GM12801 (cell line): ENCODE data around the gene SPATA33.

ENCODE experiments used
- TF ChIP-seq, protein P1 (sequence below): IDR thresholded peaks from one replicate; pipeline ENCODE4 v1.5.1; 2011; ENCODE audit warnings: control low read depth; ENCODE audit not compliant: insufficient read length; ENCODE audit errors: extremely low read depth

The SPATA33 gene

DNA sequence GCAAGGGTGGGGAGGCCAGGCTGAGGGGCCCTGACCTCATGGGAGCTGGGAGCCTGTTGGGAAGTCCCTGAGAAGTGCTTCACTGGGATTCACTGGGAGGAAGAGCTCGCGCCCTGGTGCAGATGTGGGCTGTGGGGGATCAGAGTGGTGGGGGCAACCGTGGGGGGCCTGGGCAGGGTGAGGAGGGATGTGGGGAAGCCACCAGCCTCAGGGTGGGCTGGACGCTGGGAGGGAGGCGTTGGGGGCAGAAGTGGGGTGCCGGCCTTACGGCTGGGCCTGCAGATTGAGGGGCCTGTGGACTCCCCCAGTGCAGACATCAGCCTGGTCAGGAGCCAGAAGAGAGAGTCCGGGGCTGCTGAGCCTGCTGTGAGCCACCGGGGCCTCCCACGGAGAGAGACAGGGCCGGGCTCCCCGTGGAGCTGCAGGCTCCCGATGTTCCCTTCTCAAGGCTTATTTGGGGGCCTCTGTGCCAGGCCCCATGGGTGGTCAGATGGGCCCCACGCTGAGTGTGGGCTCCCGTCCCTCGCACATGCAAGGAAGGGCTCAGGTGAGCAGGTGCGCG lies 36.4 kb upstream of the SPATA33 start:
- TF ChIP-seq, protein P1, sequence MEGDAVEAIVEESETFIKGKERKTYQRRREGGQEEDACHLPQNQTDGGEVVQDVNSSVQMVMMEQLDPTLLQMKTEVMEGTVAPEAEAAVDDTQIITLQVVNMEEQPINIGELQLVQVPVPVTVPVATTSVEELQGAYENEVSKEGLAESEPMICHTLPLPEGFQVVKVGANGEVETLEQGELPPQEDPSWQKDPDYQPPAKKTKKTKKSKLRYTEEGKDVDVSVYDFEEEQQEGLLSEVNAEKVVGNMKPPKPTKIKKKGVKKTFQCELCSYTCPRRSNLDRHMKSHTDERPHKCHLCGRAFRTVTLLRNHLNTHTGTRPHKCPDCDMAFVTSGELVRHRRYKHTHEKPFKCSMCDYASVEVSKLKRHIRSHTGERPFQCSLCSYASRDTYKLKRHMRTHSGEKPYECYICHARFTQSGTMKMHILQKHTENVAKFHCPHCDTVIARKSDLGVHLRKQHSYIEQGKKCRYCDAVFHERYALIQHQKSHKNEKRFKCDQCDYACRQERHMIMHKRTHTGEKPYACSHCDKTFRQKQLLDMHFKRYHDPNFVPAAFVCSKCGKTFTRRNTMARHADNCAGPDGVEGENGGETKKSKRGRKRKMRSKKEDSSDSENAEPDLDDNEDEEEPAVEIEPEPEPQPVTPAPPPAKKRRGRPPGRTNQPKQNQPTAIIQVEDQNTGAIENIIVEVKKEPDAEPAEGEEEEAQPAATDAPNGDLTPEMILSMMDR = no peak

DNA sequence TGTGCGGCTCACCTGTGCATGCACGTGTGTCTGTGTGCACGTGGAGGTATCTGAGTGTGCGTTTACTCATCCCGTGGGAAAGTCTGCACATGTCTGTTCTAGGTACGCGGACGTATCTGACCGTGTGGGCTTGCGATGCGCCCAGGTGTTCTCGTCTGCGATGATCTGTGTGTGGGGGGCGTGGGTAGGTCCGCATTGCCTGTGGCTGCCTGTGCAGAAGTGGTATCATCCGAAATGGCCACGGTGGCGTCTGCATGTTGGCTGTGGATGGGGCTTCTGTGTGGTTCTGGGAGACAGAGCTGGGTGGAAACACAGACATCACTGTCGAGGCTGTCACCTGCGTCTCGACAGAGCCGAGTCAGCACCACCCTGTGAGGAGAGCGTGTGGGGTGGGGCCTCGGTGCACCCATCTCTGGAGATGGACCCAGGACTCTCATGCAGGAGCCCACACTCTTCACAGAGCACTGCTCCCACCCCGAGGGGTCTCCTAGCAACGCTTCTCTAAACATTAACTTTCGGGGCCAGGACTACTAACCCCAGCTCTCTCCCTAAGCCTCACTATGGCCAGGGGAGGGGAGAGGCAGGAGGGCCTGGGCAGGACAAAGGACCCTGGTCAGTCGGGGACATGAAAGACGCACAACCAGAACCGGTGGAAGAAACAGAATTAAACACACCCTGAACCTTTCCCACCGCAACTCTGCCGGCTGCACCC lies 35.8 kb upstream of the SPATA33 start:
- TF ChIP-seq, protein P1 = no peak

DNA sequence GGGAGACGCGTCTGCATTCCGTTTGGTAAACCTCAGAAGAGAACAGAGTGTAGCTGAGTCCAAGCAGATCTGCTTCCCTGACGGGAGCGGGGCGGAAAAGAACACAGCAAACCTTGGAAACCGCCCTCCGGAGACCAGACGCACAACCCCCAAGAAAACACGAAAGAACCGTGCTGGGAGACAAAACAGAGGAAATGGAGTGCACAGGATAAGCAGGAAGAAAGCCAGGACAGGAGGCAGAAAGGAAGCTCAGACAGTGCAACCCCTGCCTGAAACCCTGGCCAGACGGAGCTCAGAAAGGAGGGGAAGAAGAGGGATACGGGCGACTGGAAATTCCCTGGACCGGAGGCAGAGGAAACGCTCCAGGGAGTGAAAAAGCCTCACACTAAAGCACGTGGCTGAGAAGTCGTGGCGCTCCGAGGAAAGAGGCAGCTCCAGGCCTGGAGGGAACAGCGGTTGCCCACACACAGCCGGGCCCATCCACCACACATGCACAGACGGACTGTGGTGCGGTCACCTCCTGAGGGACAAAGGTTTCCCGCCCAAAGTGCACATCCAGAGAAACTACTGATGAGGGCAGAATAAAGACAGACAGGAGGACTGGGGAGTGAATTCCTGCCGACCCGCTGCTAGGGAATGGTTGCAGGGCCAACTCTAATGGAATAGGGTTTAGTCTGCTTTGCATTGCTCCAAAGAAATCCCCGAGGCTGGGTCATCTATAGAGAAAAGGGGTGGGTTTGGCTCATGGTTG lies 34.0 kb upstream of the SPATA33 start:
- TF ChIP-seq, protein P1 = no peak

DNA sequence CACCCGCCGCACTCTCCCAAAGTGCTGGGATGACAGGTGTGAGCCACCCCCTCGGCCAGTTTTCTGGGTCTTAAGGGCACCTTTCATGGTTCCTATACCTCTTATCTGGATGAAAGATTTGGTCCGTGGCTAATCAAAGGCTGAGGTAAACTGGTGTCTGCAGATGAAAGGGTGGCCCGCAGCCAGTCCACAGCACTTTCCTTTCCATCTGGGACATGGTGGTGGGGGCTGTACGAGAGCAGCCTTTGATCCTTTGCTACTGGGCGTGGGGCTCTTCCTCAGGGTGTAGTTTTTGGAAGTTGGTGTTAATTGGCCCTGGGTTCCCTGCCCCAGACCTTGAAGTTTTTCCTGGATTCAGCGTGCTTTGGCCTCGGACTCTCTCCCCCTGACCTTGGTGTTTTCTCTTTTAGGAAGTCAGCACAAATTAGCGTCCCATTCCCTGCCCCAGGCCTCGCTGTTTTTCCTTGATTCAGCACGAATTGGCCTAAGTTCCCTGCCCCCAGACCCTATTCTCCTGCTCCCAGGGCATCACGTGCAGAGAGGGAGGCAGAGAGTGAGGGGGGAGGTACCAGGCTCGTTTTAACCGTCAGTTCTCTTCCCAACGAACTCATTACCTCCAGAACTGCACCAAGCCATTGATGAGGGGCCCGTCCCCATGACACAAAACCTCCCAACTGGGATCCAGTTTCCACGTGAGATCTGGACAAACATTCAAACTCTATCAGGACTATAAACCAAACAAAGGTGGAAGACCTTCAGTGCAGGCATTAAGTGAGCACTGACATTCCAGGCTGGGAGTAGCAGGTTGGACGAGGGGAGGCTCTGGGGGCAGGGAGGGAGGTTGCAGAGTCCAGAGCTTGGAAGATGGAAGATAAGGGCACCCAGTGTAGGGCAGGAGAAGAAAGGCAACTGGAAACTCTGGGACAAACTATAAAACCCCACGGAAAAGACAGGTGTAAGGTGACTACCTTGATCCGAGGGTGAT lies 32.6 kb upstream of the SPATA33 start:
- TF ChIP-seq, protein P1 = no peak

DNA sequence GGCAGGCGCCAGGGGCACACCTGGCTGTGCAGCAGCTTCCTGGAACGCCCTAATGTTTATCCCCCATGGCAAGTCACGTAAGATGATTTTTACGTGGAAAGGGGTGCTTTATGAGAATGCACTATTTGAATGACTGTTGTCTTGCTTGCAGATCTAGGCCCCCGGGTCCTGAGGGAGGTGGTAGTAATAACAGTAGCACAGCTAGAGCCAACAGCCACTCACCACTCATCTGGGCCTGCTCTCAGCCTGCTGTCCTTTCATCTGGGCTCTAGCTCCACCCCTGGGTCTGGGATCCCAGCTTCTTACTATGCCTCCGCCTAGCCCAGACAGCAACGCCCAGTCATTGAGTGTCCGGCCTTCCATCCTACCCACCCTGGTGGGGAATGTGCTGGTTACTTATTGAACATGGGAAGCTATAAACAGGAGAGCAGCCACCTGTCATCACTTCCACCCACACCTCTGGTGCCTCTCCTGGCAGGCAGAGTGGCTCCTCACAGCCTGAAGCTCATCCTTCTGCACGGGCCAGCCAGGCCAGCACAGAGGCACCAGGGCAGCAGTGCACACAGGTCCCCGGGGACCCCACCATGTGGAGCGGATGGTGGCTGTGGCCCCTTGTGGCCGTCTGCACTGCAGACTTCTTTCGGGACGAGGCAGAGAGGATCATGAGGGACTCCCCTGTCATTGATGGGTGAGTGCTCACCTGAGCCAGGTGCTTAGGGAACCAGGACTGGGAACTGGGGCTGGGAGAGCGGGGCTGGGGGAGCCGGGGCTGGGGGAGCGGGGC lies 27.6 kb upstream of the SPATA33 start:
- TF ChIP-seq, protein P1 = no peak

DNA sequence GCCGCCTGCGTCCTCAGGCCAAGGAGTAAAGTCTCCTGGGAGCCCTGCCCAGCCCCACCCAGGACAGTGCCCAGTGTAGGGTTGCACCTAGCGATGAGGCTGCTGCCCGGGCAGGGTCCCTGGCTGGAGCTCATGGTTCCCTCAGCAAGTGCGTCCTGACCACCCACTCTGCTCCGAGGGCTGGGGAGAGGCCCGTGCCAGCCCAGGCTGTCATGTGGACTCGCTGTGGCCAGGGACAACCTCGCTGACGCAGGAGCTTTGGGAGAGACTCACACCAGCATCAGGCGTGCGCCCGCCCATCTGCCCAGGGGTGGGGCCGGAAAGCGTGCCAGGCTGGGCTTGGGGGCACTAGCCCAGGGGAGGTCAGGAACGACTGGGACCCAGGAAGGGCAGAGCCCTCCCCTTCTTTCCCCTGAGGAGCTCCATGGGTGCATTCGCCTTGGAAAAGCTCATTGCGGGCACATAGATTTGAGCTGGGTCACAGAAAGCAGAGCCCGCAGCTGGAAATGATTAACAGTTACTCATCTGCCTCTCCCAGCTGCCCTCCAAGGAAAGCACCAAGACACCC lies 24.5 kb upstream of the SPATA33 start:
- TF ChIP-seq, protein P1 = no peak
